ENCODE measurements around the gene SDC1.

SDC1 gene

GRCh38 chr2:20168727-20169696, 55.9 kb downstream of the SDC1 start:
- Histone ChIP-seq H3K4me1 (no peaks in the 10 kb centered on the region), H3K9me3 (ENCODE audit: control insufficient read depth, low read length) (no peaks in the 10 kb centered on the region), H2AFZ (no peak overlapping the region), H3K27ac (no peak overlapping the region), H3K79me2 (no peaks in the 10 kb centered on the region), H3K4me2 (ENCODE audit: low read length) (no peak overlapping the region), H3K36me3 (ENCODE audit: control insufficient read depth, insufficient read depth, low read length) (no peaks in the 10 kb centered on the region), H3K4me3 (ENCODE audit: low read depth, low read length) (no peak overlapping the region), H3K9ac (no peak overlapping the region), H3K27me3 (ENCODE audit: control insufficient read depth, insufficient read depth, low read length) (no peaks in the 10 kb centered on the region)
- TF ChIP-seq, protein P1, sequence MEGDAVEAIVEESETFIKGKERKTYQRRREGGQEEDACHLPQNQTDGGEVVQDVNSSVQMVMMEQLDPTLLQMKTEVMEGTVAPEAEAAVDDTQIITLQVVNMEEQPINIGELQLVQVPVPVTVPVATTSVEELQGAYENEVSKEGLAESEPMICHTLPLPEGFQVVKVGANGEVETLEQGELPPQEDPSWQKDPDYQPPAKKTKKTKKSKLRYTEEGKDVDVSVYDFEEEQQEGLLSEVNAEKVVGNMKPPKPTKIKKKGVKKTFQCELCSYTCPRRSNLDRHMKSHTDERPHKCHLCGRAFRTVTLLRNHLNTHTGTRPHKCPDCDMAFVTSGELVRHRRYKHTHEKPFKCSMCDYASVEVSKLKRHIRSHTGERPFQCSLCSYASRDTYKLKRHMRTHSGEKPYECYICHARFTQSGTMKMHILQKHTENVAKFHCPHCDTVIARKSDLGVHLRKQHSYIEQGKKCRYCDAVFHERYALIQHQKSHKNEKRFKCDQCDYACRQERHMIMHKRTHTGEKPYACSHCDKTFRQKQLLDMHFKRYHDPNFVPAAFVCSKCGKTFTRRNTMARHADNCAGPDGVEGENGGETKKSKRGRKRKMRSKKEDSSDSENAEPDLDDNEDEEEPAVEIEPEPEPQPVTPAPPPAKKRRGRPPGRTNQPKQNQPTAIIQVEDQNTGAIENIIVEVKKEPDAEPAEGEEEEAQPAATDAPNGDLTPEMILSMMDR (IDR thresholded peaks at IDR 0.05), result no peak

DNA sequence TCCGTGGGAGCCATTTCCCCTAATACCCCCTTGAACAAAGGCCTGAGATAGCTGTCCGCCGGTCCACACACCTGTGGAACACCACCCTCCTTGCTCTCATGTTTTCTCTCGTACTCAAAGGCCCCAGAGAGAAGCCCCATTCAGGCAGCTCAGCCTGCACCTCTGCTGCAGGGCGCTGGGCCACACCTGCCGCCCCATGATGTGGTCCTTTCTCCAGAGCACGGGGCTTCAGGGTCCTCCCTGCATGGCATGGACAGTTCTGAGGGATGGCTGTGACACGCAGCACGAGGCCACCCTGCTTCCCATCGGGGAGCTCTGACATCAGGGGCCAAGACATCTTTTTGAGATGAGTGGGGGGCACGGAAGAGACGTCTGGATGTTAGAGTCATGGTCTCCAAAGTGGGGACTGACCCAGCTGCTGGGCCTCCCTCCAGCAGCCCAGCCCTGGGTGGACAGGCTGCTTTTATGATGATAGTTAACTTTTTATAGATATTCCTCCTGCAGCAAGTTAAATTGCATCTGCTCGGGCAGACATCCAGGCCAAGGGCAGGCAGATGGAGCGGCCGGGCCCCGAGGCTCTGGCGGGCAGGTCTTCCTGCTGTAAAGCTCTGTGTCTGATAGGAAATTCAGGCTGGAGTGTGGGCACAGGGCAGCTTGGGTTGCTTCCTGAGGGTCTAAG, 56.7 kb downstream of the SDC1 start:
- H3K36me3 ChIP-seq (ENCODE audit: control insufficient read depth, insufficient read depth, low read length), result no peaks in the 10 kb centered on the region
- no peak overlapping the region for H3K4me2 ChIP-seq (ENCODE audit: low read length)
- H3K27ac ChIP-seq, result no peak overlapping the region
- no peaks in the 10 kb centered on the region for H3K4me1 ChIP-seq
- no peak overlapping the region for H3K9ac ChIP-seq
- no peak overlapping the region for H3K4me3 ChIP-seq (ENCODE audit: low read depth, low read length)
- TF ChIP-seq, protein P1 (IDR thresholded peaks at IDR 0.05), result no peak
- no peak overlapping the region for H2AFZ ChIP-seq
- no peaks in the 10 kb centered on the region for H3K27me3 ChIP-seq (ENCODE audit: control insufficient read depth, insufficient read depth, low read length)
- no peaks in the 10 kb centered on the region for H3K9me3 ChIP-seq (ENCODE audit: control insufficient read depth, low read length)
- no peaks in the 10 kb centered on the region for H3K79me2 ChIP-seq

DNA sequence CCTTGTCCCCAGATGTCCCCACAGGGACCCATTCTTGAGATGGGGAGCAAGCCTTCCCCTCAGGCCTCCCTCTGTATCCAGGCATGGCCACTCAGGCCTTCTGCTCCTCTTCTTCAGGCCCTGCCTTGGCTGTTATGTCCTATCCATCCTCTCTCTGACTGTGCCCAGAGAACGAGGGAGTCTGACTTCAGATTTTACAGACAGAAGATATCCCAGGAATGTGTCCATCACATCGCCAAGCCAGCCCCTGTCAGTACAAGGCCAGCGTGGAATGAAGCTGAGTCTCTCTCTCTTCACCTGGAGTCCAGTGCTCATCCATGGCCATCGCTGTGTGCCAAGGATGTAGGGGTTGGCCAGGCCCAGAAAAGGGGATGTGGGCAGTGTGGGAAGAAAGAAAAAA, 57.6 kb downstream of the SDC1 start:
- Histone ChIP-seq H3K27ac (no peak overlapping the region), H3K27me3 (ENCODE audit: control insufficient read depth, insufficient read depth, low read length) (no peaks in the 10 kb centered on the region), H3K36me3 (ENCODE audit: control insufficient read depth, insufficient read depth, low read length) (no peaks in the 10 kb centered on the region), H3K4me2 (ENCODE audit: low read length) (no peak overlapping the region), H3K4me3 (ENCODE audit: low read depth, low read length) (no peak overlapping the region), H3K9me3 (ENCODE audit: control insufficient read depth, low read length) (no peaks in the 10 kb centered on the region), H3K4me1 (no peaks in the 10 kb centered on the region), H3K79me2 (no peaks in the 10 kb centered on the region), H2AFZ (no peak overlapping the region), H3K9ac (no peak overlapping the region)
- TF ChIP-seq, protein P1 (IDR thresholded peaks at IDR 0.05), result no peak

DNA sequence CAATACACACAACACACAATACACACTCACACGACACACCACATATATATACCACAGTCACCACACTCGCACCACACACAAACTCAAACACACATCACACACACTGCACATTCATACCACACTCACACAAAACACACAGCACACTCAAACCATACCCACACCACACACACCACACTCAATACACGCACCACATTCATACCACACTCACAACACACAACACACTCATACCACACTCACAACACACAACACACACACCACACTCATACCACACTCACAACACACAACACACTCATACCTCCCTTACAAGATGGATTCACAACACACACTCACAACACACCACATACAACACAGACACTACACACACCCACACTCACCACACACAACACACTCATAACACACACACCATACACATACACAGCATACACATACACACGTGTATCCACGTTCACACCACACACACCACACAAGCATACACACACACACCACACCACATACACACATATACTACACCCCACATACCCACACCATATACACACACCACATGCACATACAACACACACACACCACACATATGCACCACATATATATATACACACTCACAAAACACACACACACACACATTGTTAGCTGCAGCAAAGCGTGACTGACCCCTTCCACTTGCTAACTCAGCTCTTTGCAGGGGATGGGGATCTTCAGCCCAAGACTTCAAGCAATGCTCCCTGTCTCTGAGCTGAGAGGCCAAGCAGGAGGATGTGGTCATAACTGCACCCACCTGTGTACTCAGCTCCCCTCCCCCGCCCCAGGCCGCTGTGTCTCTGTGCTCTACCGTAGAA, 59.0 kb downstream of the SDC1 start:
- Histone ChIP-seq H3K79me2 (no peaks in the 10 kb centered on the region), H3K9ac (no peak overlapping the region), H3K9me3 (ENCODE audit: control insufficient read depth, low read length) (no peaks in the 10 kb centered on the region), H3K4me1 (no peaks in the 10 kb centered on the region), H3K36me3 (ENCODE audit: control insufficient read depth, insufficient read depth, low read length) (no peaks in the 10 kb centered on the region), H3K4me2 (ENCODE audit: low read length) (no peak overlapping the region), H3K27ac (no peak overlapping the region), H3K4me3 (ENCODE audit: low read depth, low read length) (no peak overlapping the region), H2AFZ (no peak overlapping the region), H3K27me3 (ENCODE audit: control insufficient read depth, insufficient read depth, low read length) (no peaks in the 10 kb centered on the region)
- TF ChIP-seq, protein P1 (IDR thresholded peaks at IDR 0.05), result no peak

All from parathyroid adenoma (tissue), 2 donors.